ENCODE results near the gene RNF144A. TPM values are rescaled to one million over a fixed set of nuclear protein-coding genes. Genes with fewer than 3 reads are reported as not detected.
A peak's percentile ranks its signal among the peaks of the same experiment; 100 is the strongest.

RNF144A gene
- total and polyA plus RNA-seq, 2 of the 13 experiments (the other 11 are each of a cell fraction or from before 2014, with no cell fraction given), result 13.9 to 16.5 TPM

GRCh38 chr2:6917761-6918421, 679 bp downstream of the RNF144A start (continued):
- TF ChIP-seq KIAA2018 (CRISPR knock-in tag; IDR thresholded peaks at IDR 0.05; ENCODE audit: borderline replicate concordance), result no peak
- TF ChIP-seq TMF1 (CRISPR knock-in tag; IDR thresholded peaks at IDR 0.05; ENCODE audit: low read depth), result no peak
- TF ChIP-seq SP4 (CRISPR knock-in tag; IDR thresholded peaks at IDR 0.05), result no peak; the same call in 1 of the 2 replicates
- TF ChIP-seq SPEN (CRISPR knock-in tag; IDR thresholded peaks at IDR 0.05; ENCODE audit: low read depth), result peak; percentile 3; the same call in 1 of the 2 replicates
- peak; percentile 17 for TF ChIP-seq CTCF (CRISPR knock-in tag; IDR thresholded peaks at IDR 0.05)
- 0 out of 2 replicates have a peak, but pooled peaks have one; percentile 46 for TF ChIP-seq ZNF639 (CRISPR knock-in tag; conservative IDR thresholded peaks at IDR 0.05)
- TF ChIP-seq UBTF (CRISPR knock-in tag; IDR thresholded peaks at IDR 0.05), result peak; percentile 56; the same call in 1 of the 2 replicates
- TF ChIP-seq ZNF615 (CRISPR knock-in tag; IDR thresholded peaks at IDR 0.05; ENCODE audit: borderline replicate concordance), result no peak
- peak; percentile 5; the same call in 1 of the 2 replicates for TF ChIP-seq PHF8 (CRISPR knock-in tag; IDR thresholded peaks at IDR 0.05)
- TF ChIP-seq TAF1 (CRISPR knock-in tag; IDR thresholded peaks at IDR 0.05), result no peak

Data from HepG2 (cell line).